OCI-LY3 (cell line): ENCODE results near the gene SELENOO.

Experiments used
- H2AFZ ChIP-seq: fragments of 200-600, 300-600 bp; shearing (Covaris generic); 2 replicates; pipeline ENCODE4 v1.6.0; 2014; ENCODE audit warnings: antibody characterized with exemption, low read depth, low read length
- H3K27ac ChIP-seq: fragments of 200-600, 300-600 bp; sonication (generic); 2 replicates; pipeline ENCODE4 v1.5.1; 2014; ENCODE audit warnings: mild to moderate bottlenecking, low read length, moderate library complexity, mixed read lengths
- H3K27me3 ChIP-seq: fragments of 200-600, 300-600 bp; sonication (generic); 2 replicates; pipeline ENCODE4 v1.6.1; 2014; ENCODE audit warnings: low read depth, low read length, mixed read lengths
- H3K36me3 ChIP-seq: fragments of 200-600, 300-600 bp; sonication (generic); replicated peaks from 2 replicates; pipeline ENCODE3; 2014; ENCODE audit warnings: low read depth, low read length, mixed read lengths
- H3K4me1 ChIP-seq: fragments of 300-600, 200-600 bp; sonication (generic); 2 replicates; pipeline ENCODE4 v1.6.1; 2014; ENCODE audit warnings: low read length, mixed read lengths
- H3K4me2 ChIP-seq: fragments of 200-600, 300-600 bp; sonication (generic); 2 replicates; pipeline ENCODE4 v1.6.1; 2014; ENCODE audit warnings: low read length, mixed read lengths
- H3K4me3 ChIP-seq: fragments of 300-600, 200-600 bp; sonication (generic); 2 replicates; pipeline ENCODE4 v1.5.1; 2014; ENCODE audit warnings: antibody characterized with exemption, mild to moderate bottlenecking, low read length, moderate library complexity
- H3K79me2 ChIP-seq: fragments of 300-600, 200-600 bp; shearing (Covaris generic); 2 replicates; pipeline ENCODE4 v1.6.1; 2014; ENCODE audit warnings: mild to moderate bottlenecking, low read length, mixed read lengths
- H3K9ac ChIP-seq: fragments of 300-600, 200-600 bp; shearing (Covaris generic); 2 replicates; pipeline ENCODE4 v1.6.0; 2014; ENCODE audit warnings: mild to moderate bottlenecking, low read length, moderate library complexity
- H3K9me3 ChIP-seq: fragments of 200-600, 300-600 bp; shearing (Covaris generic); 2 replicates; pipeline ENCODE4 v1.6.1; 2014; ENCODE audit warnings: low read length, mixed read lengths; ENCODE audit not compliant: insufficient read depth
- H4K20me1 ChIP-seq: fragments of 200-600, 300-600 bp; sonication (generic); 2 replicates; pipeline ENCODE4 v1.6.1; 2016; ENCODE audit warnings: low read length, mixed read lengths; ENCODE audit not compliant: insufficient read depth
- EZH2phosphoT487 ChIP-seq: fragments of 200-600 bp; shearing (Covaris generic); IDR thresholded peaks from 2 replicates; pipeline ENCODE4 v1.6.1; 2018; ENCODE audit warnings: antibody characterized with exemption, mixed run types, low read depth
- TF ChIP-seq, protein P1 (sequence below): fragments of 200-600, 300-600 bp; sonication (generic); IDR thresholded peaks from 2 replicates; pipeline ENCODE4 v1.5.1; 2014; ENCODE audit warnings: antibody characterized with exemption, low read length, low read depth

Gene SELENOO

DNA sequence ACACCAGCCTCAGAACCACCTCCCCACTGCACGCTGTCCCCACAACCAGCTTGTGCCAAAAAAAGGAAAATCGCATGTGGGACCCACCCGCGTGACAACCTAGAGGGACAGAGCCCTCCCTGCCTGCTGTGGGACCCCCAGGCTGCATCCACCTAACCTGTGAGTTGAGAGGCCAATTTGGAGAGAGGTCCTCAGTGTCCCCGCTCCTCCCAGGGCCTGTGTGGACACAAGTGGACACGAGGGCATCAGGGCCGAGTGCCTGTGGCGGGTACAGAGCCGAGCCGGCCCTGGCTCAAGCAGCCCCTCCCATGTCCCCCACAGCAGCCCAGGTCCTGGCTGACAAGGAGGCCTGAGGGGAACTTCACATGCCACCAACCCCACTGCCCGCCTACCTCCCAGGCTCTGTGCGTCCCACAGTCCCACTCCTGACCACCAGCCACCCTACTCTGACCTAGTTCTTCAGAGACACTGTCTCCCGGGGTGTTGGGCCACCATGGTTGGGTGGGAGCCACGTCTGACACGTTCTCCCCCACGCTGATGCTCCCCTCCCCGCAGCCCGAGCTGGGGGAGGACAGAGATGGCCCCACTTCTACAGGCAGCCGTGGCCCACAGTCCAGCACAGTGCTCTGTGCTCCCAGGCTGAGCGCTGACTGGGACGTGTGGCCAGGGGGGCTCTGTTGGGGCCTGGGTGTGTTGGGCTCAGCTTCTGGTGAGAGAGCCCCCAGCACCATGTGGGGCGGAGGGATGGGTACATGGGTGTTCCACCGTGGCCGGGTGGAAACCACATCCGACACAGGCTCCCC, 19.2 kb downstream of the SELENOO start:
- peaks cover 2% of the 10 kb centered on the region for H3K36me3 ChIP-seq
- no peaks in the 10 kb centered on the region for H3K9me3 ChIP-seq
- no peak overlapping the region for H3K4me3 ChIP-seq
- H3K4me1 ChIP-seq = no peaks in the 10 kb centered on the region
- peaks cover 2% of the 10 kb centered on the region; the same call in 1 of the 2 replicates for H3K79me2 ChIP-seq
- H3K9ac ChIP-seq = no peak overlapping the region
- H2AFZ ChIP-seq = no peak overlapping the region
- no peak overlapping the region for H3K4me2 ChIP-seq
- no peak overlapping the region for H3K27ac ChIP-seq
- H4K20me1 ChIP-seq = no peaks in the 10 kb centered on the region
- TF ChIP-seq, protein P1, sequence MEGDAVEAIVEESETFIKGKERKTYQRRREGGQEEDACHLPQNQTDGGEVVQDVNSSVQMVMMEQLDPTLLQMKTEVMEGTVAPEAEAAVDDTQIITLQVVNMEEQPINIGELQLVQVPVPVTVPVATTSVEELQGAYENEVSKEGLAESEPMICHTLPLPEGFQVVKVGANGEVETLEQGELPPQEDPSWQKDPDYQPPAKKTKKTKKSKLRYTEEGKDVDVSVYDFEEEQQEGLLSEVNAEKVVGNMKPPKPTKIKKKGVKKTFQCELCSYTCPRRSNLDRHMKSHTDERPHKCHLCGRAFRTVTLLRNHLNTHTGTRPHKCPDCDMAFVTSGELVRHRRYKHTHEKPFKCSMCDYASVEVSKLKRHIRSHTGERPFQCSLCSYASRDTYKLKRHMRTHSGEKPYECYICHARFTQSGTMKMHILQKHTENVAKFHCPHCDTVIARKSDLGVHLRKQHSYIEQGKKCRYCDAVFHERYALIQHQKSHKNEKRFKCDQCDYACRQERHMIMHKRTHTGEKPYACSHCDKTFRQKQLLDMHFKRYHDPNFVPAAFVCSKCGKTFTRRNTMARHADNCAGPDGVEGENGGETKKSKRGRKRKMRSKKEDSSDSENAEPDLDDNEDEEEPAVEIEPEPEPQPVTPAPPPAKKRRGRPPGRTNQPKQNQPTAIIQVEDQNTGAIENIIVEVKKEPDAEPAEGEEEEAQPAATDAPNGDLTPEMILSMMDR = no peak
- no peak for TF ChIP-seq EZH2phosphoT487
- H3K27me3 ChIP-seq = no peaks in the 10 kb centered on the region

DNA sequence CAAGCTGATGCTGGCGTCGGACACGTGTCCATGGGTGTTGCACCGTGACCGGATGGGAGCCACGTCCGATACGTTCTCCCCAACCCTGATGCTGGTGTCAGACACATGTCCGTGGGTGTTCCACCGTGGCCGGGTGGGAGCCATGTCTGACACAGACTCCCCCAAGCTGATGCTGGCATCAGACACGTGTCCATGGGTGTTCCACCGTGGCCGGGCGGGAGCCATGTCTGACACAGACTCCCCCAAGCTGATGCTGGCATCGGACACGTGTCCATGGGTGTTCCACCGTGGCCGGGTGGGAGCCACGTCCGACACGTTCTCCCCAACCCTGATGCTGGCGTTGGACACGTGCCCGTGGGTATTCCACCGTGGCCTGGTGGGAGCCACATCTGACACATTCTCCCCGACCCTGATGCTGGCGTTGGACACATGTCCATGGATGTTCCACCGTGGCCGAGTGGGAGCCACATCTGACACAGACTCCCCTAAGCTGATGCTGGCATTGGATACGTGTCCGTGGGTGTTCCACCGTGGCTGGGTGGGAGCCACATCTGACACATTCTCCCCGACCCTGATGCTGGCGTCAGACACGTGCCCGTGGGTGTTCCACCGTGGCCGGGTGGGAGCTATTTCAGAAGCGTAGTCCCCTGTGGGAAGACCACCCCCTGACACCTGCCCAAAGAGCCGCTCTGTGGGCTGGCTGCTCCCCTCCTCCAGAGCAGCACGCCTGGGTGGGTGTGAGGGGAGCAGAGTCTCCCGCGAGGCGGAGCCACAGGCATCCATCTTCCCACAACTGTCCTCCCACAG, 20.0 kb downstream of the SELENOO start:
- Histone ChIP-seq H3K27ac (no peak overlapping the region), H3K9me3 (no peaks in the 10 kb centered on the region), H3K4me2 (no peak overlapping the region), H3K4me1 (no peaks in the 10 kb centered on the region), H3K4me3 (no peak overlapping the region), H4K20me1 (no peaks in the 10 kb centered on the region), H2AFZ (no peak overlapping the region), H3K9ac (no peak overlapping the region), H3K36me3 (peaks cover 2% of the 10 kb centered on the region), H3K79me2 (no peaks in the 10 kb centered on the region), H3K27me3 (no peaks in the 10 kb centered on the region)
- TF ChIP-seq, protein P1 = no peak
- no peak for TF ChIP-seq EZH2phosphoT487

DNA sequence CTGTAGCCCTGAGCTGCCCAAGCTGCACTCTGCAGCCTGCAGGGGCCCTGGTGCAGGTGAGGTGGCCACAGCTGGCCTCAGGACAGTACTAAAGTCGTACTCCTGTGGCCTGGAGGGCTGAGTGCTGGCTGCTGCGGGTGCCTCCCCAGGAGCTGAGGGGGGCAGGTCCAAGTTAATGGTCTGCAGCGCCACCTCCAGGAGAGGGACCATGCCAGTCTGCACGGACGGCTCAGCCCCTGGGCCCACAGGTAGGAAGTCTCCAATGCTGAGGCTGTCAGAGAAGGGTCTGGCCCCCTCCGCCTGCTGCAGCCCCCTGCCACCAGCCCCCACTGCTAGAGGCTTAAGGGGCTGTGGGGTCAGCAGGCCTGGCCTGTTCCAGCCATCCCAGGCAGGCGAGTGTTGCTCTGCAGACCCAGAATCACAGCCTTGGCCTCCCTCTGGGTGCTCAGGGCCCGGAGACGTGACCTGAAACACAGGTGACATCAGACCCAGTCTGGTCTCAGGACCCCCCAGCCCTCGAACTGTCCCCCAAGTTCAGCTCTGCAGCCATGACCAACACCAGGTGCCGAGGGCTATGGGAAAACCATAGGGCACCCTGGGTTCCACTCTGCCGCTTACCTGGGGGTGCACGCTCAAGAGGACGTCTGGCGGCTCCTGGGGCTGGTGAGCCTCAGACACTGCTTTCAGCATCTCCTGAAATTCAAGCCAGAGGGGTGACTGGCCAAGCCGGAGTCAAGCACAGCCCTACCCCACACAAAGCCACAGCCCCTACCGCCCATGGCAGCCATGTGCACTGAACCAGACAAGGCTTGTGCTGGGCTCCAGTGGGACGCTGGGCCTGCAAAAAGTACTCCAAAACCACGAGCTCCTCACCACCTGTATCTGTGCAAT, 20.8 kb downstream of the SELENOO start:
- TF ChIP-seq, protein P1 = 0 out of 2 replicates have a peak, but pooled peaks have one; percentile 5
- TF ChIP-seq EZH2phosphoT487 = no peak
- Histone ChIP-seq H3K36me3 (peaks cover 4% of the 10 kb centered on the region), H3K4me1 (no peaks in the 10 kb centered on the region), H3K79me2 (no peaks in the 10 kb centered on the region), H3K4me3 (no peak overlapping the region), H2AFZ (no peak overlapping the region), H3K27ac (no peak overlapping the region), H3K27me3 (no peaks in the 10 kb centered on the region), H3K9me3 (no peaks in the 10 kb centered on the region), H4K20me1 (no peaks in the 10 kb centered on the region), H3K9ac (no peak overlapping the region), H3K4me2 (no peak overlapping the region)
